Liver (tissue), 9 donors: Measurements from ENCODE around the gene CBX8. TPM values are rescaled to one million over a fixed set of nuclear protein-coding genes. Genes with fewer than 3 reads are reported as not detected.
A peak's percentile ranks its signal among the peaks of the same experiment; 100 is the strongest.

ENCODE experiments used
- DNase-seq: peaks from one replicate; pipeline ENCODE4 v3.0.0-alpha.2; 2017; ENCODE audit warnings: low spot score
- H3K27ac ChIP-seq, 2 donors: one replicate each; pipeline ENCODE4 v1.7.0; 2013; ENCODE audit warnings: inconsistent platforms in 2 of 2, low read length in 2 of 2, control low read depth in 1 of 2, low read depth in 1 of 2, mild to moderate bottlenecking in 1 of 2
- H3K27me3 ChIP-seq, 4 donors: one replicate each; pipeline versions ENCODE4 v1.6.1 to v1.7.0; 2013; ENCODE audit warnings: low read length in 3 of 4, inconsistent platforms in 1 of 4, mild to moderate bottlenecking in 1 of 4, moderate library complexity in 1 of 4; ENCODE audit not compliant: control insufficient read depth in 4 of 4, insufficient read depth in 4 of 4
- H3K36me3 ChIP-seq, 4 donors: one replicate each; pipeline versions ENCODE4 v1.6.1 to v1.7.0; 2013; ENCODE audit warnings: low read length in 3 of 4, mild to moderate bottlenecking in 3 of 4, low read depth in 1 of 4, moderate library complexity in 1 of 4; ENCODE audit not compliant: control insufficient read depth in 4 of 4, insufficient read depth in 3 of 4
- H3K4me1 ChIP-seq, 4 donors: one replicate each; pipeline versions ENCODE4 v1.6.1 to v1.7.0; 2013; ENCODE audit warnings: low read length in 3 of 4, mild to moderate bottlenecking in 3 of 4, moderate library complexity in 1 of 4; ENCODE audit not compliant: control insufficient read depth in 4 of 4, insufficient read depth in 4 of 4
- H3K4me3 ChIP-seq, 3 donors: one replicate each; pipeline versions ENCODE4 v1.6.1 to v1.7.0; 2013; ENCODE audit warnings: low read length in 3 of 3, control low read depth in 1 of 3, low read depth in 1 of 3, mild to moderate bottlenecking in 1 of 3
- H3K9ac ChIP-seq, 2 donors: one replicate each; pipeline ENCODE4 v1.7.0; 2013; ENCODE audit warnings: low read length in 2 of 2, mild to moderate bottlenecking in 2 of 2, moderate library complexity in 2 of 2, control low read depth in 1 of 2, low read depth in 1 of 2
- H3K9me3 ChIP-seq, 4 donors: one replicate each; pipeline versions ENCODE4 v1.6.1 to v1.7.0; 2013; ENCODE audit warnings: low read length in 3 of 4; ENCODE audit not compliant: control insufficient read depth in 4 of 4
- EGR1 ChIP-seq, 2 donors: IDR thresholded peaks; 2 replicates each; pipeline ENCODE4 v1.6.1; 2016 to 2018; ENCODE audit warnings: antibody characterized with exemption in 2 of 2, low read depth in 2 of 2
- FOXA1 ChIP-seq: IDR thresholded peaks from 2 replicates; pipeline ENCODE4 v1.6.1; 2016; ENCODE audit warnings: antibody characterized with exemption
- FOXA2 ChIP-seq: IDR thresholded peaks from 2 replicates; pipeline ENCODE4 v1.6.1; 2016; ENCODE audit warnings: antibody characterized with exemption
- GABPA ChIP-seq, 2 donors: IDR thresholded peaks in 1 of 2; conservative IDR thresholded peaks in 1 of 2; 2 replicates each; pipeline ENCODE4 v1.6.1; 2016; ENCODE audit warnings: antibody characterized with exemption in 2 of 2, mild to moderate bottlenecking in 1 of 2, moderate library complexity in 1 of 2
- HNF4A ChIP-seq, 2 donors: conservative IDR thresholded peaks; 2 replicates each; pipeline ENCODE4 v1.6.1; 2016; ENCODE audit warnings: antibody characterized with exemption in 2 of 2, mild to moderate bottlenecking in 2 of 2
- HNF4G ChIP-seq: IDR thresholded peaks from 2 replicates; pipeline ENCODE4 v1.6.1; 2016; ENCODE audit warnings: antibody characterized with exemption
- NR2F2 ChIP-seq: IDR thresholded peaks from 2 replicates; pipeline ENCODE4 v1.6.1; 2016; ENCODE audit warnings: antibody characterized with exemption
- RAD21 ChIP-seq, 2 donors: IDR thresholded peaks; 2 replicates each; pipeline ENCODE4 v1.6.1; 2016; ENCODE audit warnings: antibody characterized with exemption in 2 of 2, mild to moderate bottlenecking in 2 of 2
- RXRA ChIP-seq, 2 donors: IDR thresholded peaks; 2 replicates each; pipeline ENCODE4 v1.6.1; 2017 to 2018; ENCODE audit warnings: antibody characterized with exemption in 2 of 2, mild to moderate bottlenecking in 1 of 2
- SP1 ChIP-seq: IDR thresholded peaks from 2 replicates; pipeline ENCODE4 v1.6.1; 2018; ENCODE audit warnings: antibody characterized with exemption, mild to moderate bottlenecking
- TAF1 ChIP-seq: conservative IDR thresholded peaks from 2 replicates; pipeline ENCODE4 v1.6.1; 2016; ENCODE audit warnings: antibody characterized with exemption, mild to moderate bottlenecking
- YY1 ChIP-seq: IDR thresholded peaks from 2 replicates; pipeline ENCODE4 v1.6.1; 2016; ENCODE audit warnings: antibody characterized with exemption, mild to moderate bottlenecking
- WGBS: extraction: QIAGEN DNeasy Blood & Tissue Kit; methylation state at CpG from one replicate; pipeline ENCODE4 v1.1.7; 2013; 5-methylcytosine and 5-hydroxymethylcytosine counted together
- polyA plus RNA-seq, 2 donors: library from polyadenylated mRNA; stranded (reverse) in 1 of 2; unstranded in 1 of 2; fragments of 200-250 nt in 1 of 2; fragments of >200 nt in 1 of 2; fragmentation: Nextera tagmentation in 1 of 2; extraction: Ambion mirVana in 1 of 2; gene quantifications; one replicate each; pipeline versions ENCODE4 v1.2.1 to v1.2.3, GENCODE V29; 2013 to 2015
- total RNA-seq, 2 donors: library from RNA; depleted of rRNA; stranded (reverse); fragments of >200 nt; gene quantifications; one replicate each; pipeline ENCODE4 v1.2.3, GENCODE V29; 2014
- TF ChIP-seq, protein P1 (sequence below): IDR thresholded peaks from 2 replicates; pipeline ENCODE4 v1.6.1; 2016; ENCODE audit warnings: antibody characterized with exemption
- TF ChIP-seq, protein P2 (sequence below): IDR thresholded peaks from 2 replicates; pipeline ENCODE4 v1.6.1; 2016; ENCODE audit warnings: antibody characterized with exemption
- TF ChIP-seq, protein P3 (sequence below): IDR thresholded peaks from 2 replicates; pipeline ENCODE4 v1.6.1; 2016; ENCODE audit warnings: antibody characterized with exemption
- TF ChIP-seq, protein P4 (sequence below): fragments of 150-350 bp; IDR thresholded peaks from 2 replicates; pipeline ENCODE4 v1.5.1; 2017; ENCODE audit warnings: improper control_type of control experiment, low read depth, low read length; ENCODE audit not compliant: missing input control
- donor health status: healthy.
- donor health status: healthy.
- donor health status: healthy.
- donor health status: healthy.
- donor health status: healthy.

CBX8 gene
- total and polyA plus RNA-seq, 4 donors: 0.75 to 2.7 (median 1.9) TPM

DNA sequence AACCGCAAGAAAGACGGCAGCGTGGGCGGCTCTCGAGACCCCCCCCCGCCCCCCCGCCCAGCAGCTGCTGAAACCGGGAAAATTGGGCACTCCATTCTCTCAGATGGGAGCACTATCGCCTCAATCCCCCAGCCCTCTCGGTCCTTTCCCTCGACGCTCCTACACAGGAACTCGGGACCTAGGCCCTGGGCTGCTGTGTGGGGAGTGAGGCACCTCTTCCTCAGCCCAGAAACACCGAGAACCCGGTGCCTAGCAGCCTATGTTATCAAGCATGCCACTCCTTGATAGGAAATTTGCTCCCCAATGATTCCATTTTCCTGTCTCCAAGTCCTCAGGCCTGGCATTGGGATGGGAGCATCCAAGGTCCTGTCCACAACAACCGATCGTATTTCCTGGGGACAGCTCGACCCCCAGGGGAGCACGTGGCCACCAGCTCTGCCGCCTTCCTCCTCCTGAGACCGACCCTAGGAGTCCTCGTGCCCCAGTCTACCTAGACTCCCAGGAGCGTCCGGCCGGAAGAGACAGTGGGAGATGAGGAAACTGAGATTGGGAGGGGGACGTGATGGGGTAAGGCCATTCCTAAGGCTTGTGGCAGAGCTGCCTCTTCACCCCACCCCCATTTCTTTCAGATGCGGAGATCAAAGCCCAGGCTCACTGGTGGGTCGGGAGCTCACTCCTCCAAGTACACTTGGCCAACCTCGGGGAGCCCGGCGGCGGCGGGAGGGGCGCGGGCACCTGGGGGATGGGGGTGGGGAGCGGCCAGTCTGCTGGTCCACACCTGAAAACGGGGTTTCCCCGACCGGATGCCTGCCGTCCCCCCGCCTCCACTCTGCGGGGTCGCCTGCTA, 17.5 kb upstream of the CBX8 start:
- Histone ChIP-seq H3K27me3 (peaks cover 0 to 25% (median 4%) of the 10 kb centered on the region in 4 donors), H3K27ac (no peak overlapping the region), H3K9ac (no peak overlapping the region), H3K4me3 (peak overlapping the region in 1 of 3 donors; percentile 25), H3K36me3 (no peaks in the 10 kb centered on the region), H3K4me1 (peaks cover 3 to 28% (median 22%) of the 10 kb centered on the region in 4 donors), H3K9me3 (no peaks in the 10 kb centered on the region)
- WGBS: 16% methylated on average over 43 of the region's 43 CpGs
- TF ChIP-seq YY1: no peak
- DNase-seq: no peak

DNA sequence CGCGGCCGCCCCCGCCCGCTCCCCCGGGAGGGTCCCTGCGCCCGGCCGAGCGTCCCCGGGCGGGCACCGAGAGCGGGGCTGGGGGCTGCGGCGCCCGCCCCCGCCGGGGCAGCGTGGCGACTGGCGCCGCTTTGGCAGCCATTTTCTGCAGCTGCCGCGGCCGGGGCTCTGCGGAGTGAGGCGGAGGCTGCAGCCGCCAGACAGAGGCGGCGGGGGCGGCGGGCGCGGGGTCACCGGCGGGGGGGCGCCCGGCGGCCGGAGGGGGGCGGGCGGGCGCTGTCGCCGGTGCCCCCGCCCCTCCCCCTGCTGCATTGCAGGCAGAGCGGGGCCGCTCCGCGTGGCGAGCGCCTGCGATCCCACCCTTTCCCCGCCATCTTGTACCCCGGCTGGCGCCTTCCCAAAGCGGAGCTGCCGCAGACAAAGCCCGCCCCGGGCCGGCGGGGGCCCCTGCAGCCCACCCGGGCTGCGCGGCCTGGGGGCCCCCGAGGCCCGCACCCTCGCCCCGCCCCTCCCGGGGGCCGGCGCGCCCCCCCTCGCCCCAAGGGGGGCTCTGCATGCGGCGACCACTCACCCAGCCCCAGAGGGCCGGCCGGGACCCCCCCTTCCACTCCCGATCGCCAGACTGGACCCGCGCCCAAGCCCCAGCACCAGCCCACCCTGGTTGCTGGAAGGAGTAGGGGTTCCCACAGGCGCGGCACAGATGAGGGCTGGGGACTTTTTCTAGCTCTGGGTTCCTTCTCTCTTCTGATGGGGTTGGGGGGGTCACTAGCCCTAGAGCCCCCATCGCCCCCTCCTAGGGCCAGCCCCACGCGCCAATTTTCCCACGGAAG, 16.6 kb upstream of the CBX8 start:
- WGBS: 3% methylated on average over 89 of the region's 89 CpGs
- peaks cover 3 to 28% (median 22%) of the 10 kb centered on the region in 4 donors for H3K4me1 ChIP-seq
- peaks cover 0 to 30% (median 7%) of the 10 kb centered on the region in 4 donors for H3K27me3 ChIP-seq
- no peak for DNase-seq
- TF ChIP-seq YY1: no peak
- no peak for TF ChIP-seq FOXA1
- no peak for TF ChIP-seq RAD21 (IDR thresholded peaks at IDR 0.05)
- TF ChIP-seq, protein P1, sequence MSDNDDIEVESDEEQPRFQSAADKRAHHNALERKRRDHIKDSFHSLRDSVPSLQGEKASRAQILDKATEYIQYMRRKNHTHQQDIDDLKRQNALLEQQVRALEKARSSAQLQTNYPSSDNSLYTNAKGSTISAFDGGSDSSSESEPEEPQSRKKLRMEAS: no peak
- no peak for TF ChIP-seq HNF4G
- TF ChIP-seq, protein P2, sequence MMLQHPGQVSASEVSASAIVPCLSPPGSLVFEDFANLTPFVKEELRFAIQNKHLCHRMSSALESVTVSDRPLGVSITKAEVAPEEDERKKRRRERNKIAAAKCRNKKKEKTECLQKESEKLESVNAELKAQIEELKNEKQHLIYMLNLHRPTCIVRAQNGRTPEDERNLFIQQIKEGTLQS: no peak
- TF ChIP-seq NR2F2: no peak
- TF ChIP-seq, protein P3, sequence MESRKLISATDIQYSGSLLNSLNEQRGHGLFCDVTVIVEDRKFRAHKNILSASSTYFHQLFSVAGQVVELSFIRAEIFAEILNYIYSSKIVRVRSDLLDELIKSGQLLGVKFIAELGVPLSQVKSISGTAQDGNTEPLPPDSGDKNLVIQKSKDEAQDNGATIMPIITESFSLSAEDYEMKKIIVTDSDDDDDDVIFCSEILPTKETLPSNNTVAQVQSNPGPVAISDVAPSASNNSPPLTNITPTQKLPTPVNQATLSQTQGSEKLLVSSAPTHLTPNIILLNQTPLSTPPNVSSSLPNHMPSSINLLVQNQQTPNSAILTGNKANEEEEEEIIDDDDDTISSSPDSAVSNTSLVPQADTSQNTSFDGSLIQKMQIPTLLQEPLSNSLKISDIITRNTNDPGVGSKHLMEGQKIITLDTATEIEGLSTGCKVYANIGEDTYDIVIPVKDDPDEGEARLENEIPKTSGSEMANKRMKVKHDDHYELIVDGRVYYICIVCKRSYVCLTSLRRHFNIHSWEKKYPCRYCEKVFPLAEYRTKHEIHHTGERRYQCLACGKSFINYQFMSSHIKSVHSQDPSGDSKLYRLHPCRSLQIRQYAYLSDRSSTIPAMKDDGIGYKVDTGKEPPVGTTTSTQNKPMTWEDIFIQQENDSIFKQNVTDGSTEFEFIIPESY: no peak
- TF ChIP-seq FOXA2: no peak
- no peak for TF ChIP-seq HNF4A (conservative IDR thresholded peaks at IDR 0.05)
- no peak for TF ChIP-seq RXRA (IDR thresholded peaks at IDR 0.05)
- TF ChIP-seq TAF1: no peak
- no peak for TF ChIP-seq SP1
- no peak for TF ChIP-seq EGR1 (IDR thresholded peaks at IDR 0.05; ENCODE audit: low read depth in 2 of 2)
- no peak for TF ChIP-seq GABPA (IDR thresholded peaks at IDR 0.05 in 1 of 2, conservative IDR thresholded peaks at IDR 0.05 in 1 of 2)
- TF ChIP-seq, protein P4, sequence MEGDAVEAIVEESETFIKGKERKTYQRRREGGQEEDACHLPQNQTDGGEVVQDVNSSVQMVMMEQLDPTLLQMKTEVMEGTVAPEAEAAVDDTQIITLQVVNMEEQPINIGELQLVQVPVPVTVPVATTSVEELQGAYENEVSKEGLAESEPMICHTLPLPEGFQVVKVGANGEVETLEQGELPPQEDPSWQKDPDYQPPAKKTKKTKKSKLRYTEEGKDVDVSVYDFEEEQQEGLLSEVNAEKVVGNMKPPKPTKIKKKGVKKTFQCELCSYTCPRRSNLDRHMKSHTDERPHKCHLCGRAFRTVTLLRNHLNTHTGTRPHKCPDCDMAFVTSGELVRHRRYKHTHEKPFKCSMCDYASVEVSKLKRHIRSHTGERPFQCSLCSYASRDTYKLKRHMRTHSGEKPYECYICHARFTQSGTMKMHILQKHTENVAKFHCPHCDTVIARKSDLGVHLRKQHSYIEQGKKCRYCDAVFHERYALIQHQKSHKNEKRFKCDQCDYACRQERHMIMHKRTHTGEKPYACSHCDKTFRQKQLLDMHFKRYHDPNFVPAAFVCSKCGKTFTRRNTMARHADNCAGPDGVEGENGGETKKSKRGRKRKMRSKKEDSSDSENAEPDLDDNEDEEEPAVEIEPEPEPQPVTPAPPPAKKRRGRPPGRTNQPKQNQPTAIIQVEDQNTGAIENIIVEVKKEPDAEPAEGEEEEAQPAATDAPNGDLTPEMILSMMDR: no peak
- no peak overlapping the region for H3K27ac ChIP-seq
- H3K9me3 ChIP-seq: no peaks in the 10 kb centered on the region
- peak overlapping the region in 1 of 3 donors; percentile 51 for H3K4me3 ChIP-seq
- no peak overlapping the region for H3K9ac ChIP-seq
- H3K36me3 ChIP-seq: no peaks in the 10 kb centered on the region
